Suprapubic skin (tissue), 3 donors: ENCODE data around the gene MEF2A.

Source experiments
- CTCF ChIP-seq, 2 donors: fragments of 200-600 bp in 1 of 2; fragments of 450-650 bp in 1 of 2; sonication (generic) in 1 of 2; IDR thresholded peaks; one replicate each; pipeline ENCODE4 v1.5.1; 2016 to 2019; ENCODE audit warnings: antibody characterized with exemption in 2 of 2, mild to moderate bottlenecking in 1 of 2, moderate library complexity in 1 of 2
- EP300 ChIP-seq: sonication (generic); formaldehyde crosslinking; IDR thresholded peaks from one replicate; pipeline ENCODE4 v1.6.1; 2017; ENCODE audit warnings: antibody characterized with exemption
- POLR2A ChIP-seq, 2 donors: fragments of 450-650 bp; IDR thresholded peaks; one replicate each; pipeline ENCODE4 v1.6.1; 2017; ENCODE audit warnings: antibody characterized with exemption in 2 of 2, mild to moderate bottlenecking in 2 of 2, moderate library complexity in 2 of 2

- TF ChIP-seq CTCF (IDR thresholded peaks at IDR 0.05) = no peak
- TF ChIP-seq POLR2A (IDR thresholded peaks at IDR 0.05) = no peak
- TF ChIP-seq EP300 = no peak
These were observed 5.5 kb downstream of the MEF2A start for GRCh38 chr15:99571299-99571698.
